ENCODE data around the gene SNAI3.

Gene SNAI3

GRCh38 chr16:88692861-88693260, 6.6 kb upstream of the SNAI3 start:
- no peak overlapping the region for H3K9ac ChIP-seq (ENCODE audit: low read length)
- no peak for TF ChIP-seq EZH2phosphoT487 (IDR thresholded peaks at IDR 0.05; ENCODE audit: low read depth)
- TF ChIP-seq, protein P1, sequence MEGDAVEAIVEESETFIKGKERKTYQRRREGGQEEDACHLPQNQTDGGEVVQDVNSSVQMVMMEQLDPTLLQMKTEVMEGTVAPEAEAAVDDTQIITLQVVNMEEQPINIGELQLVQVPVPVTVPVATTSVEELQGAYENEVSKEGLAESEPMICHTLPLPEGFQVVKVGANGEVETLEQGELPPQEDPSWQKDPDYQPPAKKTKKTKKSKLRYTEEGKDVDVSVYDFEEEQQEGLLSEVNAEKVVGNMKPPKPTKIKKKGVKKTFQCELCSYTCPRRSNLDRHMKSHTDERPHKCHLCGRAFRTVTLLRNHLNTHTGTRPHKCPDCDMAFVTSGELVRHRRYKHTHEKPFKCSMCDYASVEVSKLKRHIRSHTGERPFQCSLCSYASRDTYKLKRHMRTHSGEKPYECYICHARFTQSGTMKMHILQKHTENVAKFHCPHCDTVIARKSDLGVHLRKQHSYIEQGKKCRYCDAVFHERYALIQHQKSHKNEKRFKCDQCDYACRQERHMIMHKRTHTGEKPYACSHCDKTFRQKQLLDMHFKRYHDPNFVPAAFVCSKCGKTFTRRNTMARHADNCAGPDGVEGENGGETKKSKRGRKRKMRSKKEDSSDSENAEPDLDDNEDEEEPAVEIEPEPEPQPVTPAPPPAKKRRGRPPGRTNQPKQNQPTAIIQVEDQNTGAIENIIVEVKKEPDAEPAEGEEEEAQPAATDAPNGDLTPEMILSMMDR (IDR thresholded peaks at IDR 0.05; ENCODE audit: low read depth, low read length), result no peak
- no peak overlapping the region for H3K4me3 ChIP-seq (ENCODE audit: low read length)
- no peaks in the 10 kb centered on the region for H4K20me1 ChIP-seq (ENCODE audit: insufficient read depth, low read length)
- no peak overlapping the region for H3K27ac ChIP-seq (ENCODE audit: low read length)
- peaks cover 5% of the 10 kb centered on the region; the same call in 1 of the 2 replicates for H3K4me1 ChIP-seq (ENCODE audit: low read length)
- no peak overlapping the region for H2AFZ ChIP-seq (ENCODE audit: low read depth, low read length)
- peaks cover 3% of the 10 kb centered on the region for H3K36me3 ChIP-seq (replicated peaks; ENCODE audit: low read depth, low read length)
- H3K9me3 ChIP-seq (ENCODE audit: insufficient read depth, low read length), result no peaks in the 10 kb centered on the region
- H3K79me2 ChIP-seq (ENCODE audit: low read length), result no peaks in the 10 kb centered on the region
- H3K27me3 ChIP-seq (ENCODE audit: low read depth, low read length), result peaks cover 13% of the 10 kb centered on the region; the same call in 1 of the 2 replicates
- H3K4me2 ChIP-seq (ENCODE audit: low read length), result no peak overlapping the region

DNA sequence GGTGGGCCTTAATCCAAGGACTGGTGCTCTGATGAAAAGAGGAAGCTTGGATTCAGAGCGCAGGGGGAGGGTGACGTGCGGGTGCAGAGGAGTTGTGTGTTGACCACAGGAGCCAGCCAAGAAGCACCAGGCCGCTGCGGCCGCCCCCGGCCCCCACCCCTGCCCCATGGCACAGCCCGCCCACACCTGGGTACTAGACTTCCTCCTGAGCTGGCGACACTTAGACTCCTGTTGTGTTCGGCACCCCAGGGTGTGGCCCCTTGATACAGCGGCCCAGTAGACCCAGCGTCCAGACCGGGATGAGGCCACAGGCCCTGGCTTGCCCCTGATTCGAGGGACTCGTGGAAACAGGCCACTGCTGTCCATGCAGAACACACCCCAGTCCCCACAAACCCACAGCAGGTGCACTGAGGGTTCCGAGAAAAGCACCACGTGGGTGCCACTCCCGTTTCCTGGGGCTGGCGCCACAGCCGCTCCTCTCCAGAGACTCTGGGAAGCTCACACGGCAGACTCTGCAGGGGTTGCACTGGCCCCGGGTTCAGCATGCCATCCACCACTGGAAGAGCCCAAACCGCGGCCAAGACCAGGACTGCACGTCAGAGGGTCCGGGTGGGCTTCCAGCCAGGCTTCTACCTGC, 5.7 kb upstream of the SNAI3 start:
- Histone ChIP-seq H3K4me3 (ENCODE audit: low read length) (no peak overlapping the region), H3K4me2 (ENCODE audit: low read length) (no peak overlapping the region)

GRCh38 chr16:88691129-88691813, 5.0 kb upstream of the SNAI3 start:
- Histone ChIP-seq H3K4me3 (ENCODE audit: low read length) (no peak overlapping the region), H3K27ac (ENCODE audit: low read length) (no peak overlapping the region), H3K9ac (ENCODE audit: low read length) (no peak overlapping the region), H2AFZ (ENCODE audit: low read depth, low read length) (no peak overlapping the region), H3K79me2 (ENCODE audit: low read length) (no peaks in the 10 kb centered on the region), H3K9me3 (ENCODE audit: insufficient read depth, low read length) (no peaks in the 10 kb centered on the region), H3K4me1 (ENCODE audit: low read length) (peaks cover 10% of the 10 kb centered on the region; the same call in 1 of the 2 replicates), H4K20me1 (ENCODE audit: insufficient read depth, low read length) (no peaks in the 10 kb centered on the region), H3K27me3 (ENCODE audit: low read depth, low read length) (peaks cover 26% of the 10 kb centered on the region), H3K4me2 (ENCODE audit: low read length) (no peak overlapping the region), H3K36me3 (replicated peaks; ENCODE audit: low read depth, low read length) (peaks cover 3% of the 10 kb centered on the region)
- TF ChIP-seq EZH2phosphoT487 (IDR thresholded peaks at IDR 0.05; ENCODE audit: low read depth), result no peak
- TF ChIP-seq, protein P1 (IDR thresholded peaks at IDR 0.05; ENCODE audit: low read depth, low read length), result no peak

More for the DNA sequence above, 5.7 kb upstream of the SNAI3 start:
- no peaks in the 10 kb centered on the region for H3K9me3 ChIP-seq (ENCODE audit: insufficient read depth, low read length)
- no peaks in the 10 kb centered on the region for H4K20me1 ChIP-seq (ENCODE audit: insufficient read depth, low read length)
- TF ChIP-seq EZH2phosphoT487 (IDR thresholded peaks at IDR 0.05; ENCODE audit: low read depth), result no peak
- TF ChIP-seq, protein P1 (IDR thresholded peaks at IDR 0.05; ENCODE audit: low read depth, low read length), result no peak
- no peaks in the 10 kb centered on the region for H3K79me2 ChIP-seq (ENCODE audit: low read length)
- H3K27me3 ChIP-seq (ENCODE audit: low read depth, low read length), result peaks cover 21% of the 10 kb centered on the region
- no peak overlapping the region for H2AFZ ChIP-seq (ENCODE audit: low read depth, low read length)
- H3K9ac ChIP-seq (ENCODE audit: low read length), result no peak overlapping the region
- H3K36me3 ChIP-seq (replicated peaks; ENCODE audit: low read depth, low read length), result peaks cover 3% of the 10 kb centered on the region
- peaks cover 5% of the 10 kb centered on the region; the same call in 1 of the 2 replicates for H3K4me1 ChIP-seq (ENCODE audit: low read length)
- no peak overlapping the region for H3K27ac ChIP-seq (ENCODE audit: low read length)

DNA sequence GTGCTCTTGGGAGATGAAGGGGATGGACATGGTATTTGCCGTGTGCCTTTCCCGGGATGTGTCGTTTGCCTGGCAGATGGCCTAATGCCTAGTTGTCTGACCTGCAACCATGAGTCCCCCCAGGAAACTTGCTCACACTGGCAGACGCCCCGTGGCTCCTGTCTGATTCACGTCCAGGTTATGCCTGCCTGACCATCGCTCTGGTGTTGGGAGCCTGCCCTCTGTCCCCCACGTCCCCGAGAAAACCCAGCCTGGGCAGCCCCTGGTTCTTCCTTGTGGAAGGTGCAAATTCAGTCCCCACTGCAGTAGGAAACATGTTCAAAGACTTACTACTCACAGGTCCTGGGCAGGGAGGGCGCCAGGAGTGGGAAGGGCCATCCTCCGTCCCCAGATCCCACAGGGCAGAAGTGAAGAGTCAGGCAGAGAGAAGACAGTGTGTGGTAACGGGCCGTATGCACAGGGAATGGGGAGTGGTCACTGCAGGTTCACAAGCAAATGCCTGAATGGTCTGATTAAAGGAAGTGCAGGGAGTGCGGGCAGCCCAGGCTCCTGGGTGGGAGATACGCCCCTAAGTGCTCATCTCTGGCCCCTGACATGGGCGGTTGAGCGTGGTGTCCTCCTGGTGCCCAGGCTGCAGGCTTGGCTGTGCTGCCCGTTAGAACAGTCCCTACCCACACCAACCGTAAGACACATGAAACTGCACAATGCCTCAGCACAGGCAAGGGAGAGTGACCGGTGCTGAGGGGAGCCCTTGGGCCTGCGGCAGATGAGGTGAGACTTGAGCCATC, 4.2 kb upstream of the SNAI3 start:
- Histone ChIP-seq H3K79me2 (ENCODE audit: low read length) (no peaks in the 10 kb centered on the region), H3K36me3 (replicated peaks; ENCODE audit: low read depth, low read length) (no peaks in the 10 kb centered on the region), H3K4me2 (ENCODE audit: low read length) (no peak overlapping the region), H4K20me1 (ENCODE audit: insufficient read depth, low read length) (no peaks in the 10 kb centered on the region), H2AFZ (ENCODE audit: low read depth, low read length) (no peak overlapping the region), H3K9me3 (ENCODE audit: insufficient read depth, low read length) (no peaks in the 10 kb centered on the region), H3K4me1 (ENCODE audit: low read length) (peaks cover 14% of the 10 kb centered on the region), H3K27ac (ENCODE audit: low read length) (no peak overlapping the region), H3K4me3 (ENCODE audit: low read length) (no peak overlapping the region), H3K9ac (ENCODE audit: low read length) (no peak overlapping the region), H3K27me3 (ENCODE audit: low read depth, low read length) (peaks cover 30% of the 10 kb centered on the region)
- TF ChIP-seq EZH2phosphoT487 (IDR thresholded peaks at IDR 0.05; ENCODE audit: low read depth), result no peak
- TF ChIP-seq, protein P1 (IDR thresholded peaks at IDR 0.05; ENCODE audit: low read depth, low read length), result no peak

Data from OCI-LY3 (cell line).